H1 (cell line): Measurements from ENCODE around the gene KIF15. TPM values are rescaled to one million over a fixed set of nuclear protein-coding genes. Genes with fewer than 3 reads are reported as not detected.

ENCODE experiments used
- GABPA ChIP-seq: IDR thresholded peaks from 2 replicates; pipeline ENCODE4 v1.6.1; 2011; ENCODE audit warnings: mild to moderate bottlenecking, low read length, moderate library complexity, borderline replicate concordance; ENCODE audit not compliant: insufficient read depth
- JUN ChIP-seq: IDR thresholded peaks from 2 replicates; pipeline ENCODE4 v1.6.1; 2011; ENCODE audit warnings: low read depth, mild to moderate bottlenecking, improper control_type of control experiment, low read length
- MAX ChIP-seq: IDR thresholded peaks from 2 replicates; pipeline ENCODE4 v1.6.1; 2012; ENCODE audit warnings: inconsistent platforms
- polyA plus RNA-seq, 7 experiments: library from polyadenylated mRNA; depleted of rRNA in 3 of 7; stranded (reverse) in 5 of 7; unstranded in 2 of 7; fragments of >200 nt in 5 of 7; fragments of 200-250 nt in 2 of 7; gene quantifications; 1 replicate in 5 of 7; 2 replicates in 1 of 7; 4 replicates in 1 of 7; pipeline versions ENCODE4 v1.2.1 to v1.2.3, GENCODE V29; 2011 to 2013; ENCODE audit warnings: missing spikeins in 2 of 7, mixed read lengths in 2 of 7
- total RNA-seq: library from RNA; stranded (reverse); fragmentation: NEBNext Ultra II Directional; extraction: Animal tissue kit (Norgen Biotek cat#: 25700); gene quantifications from 2 replicates; pipeline ENCODE4 v1.2.1, GENCODE V29; 2021

The KIF15 gene
- total and polyA plus RNA-seq, 2 of the 8 experiments (the other 6 are each of a cell fraction or from before 2014, with no cell fraction given): 4.2 to 25.5 TPM

GRCh38 chr3:44832032-44832431 lies 70.4 kb downstream of the KIF15 start (continued):
- TF ChIP-seq MAX (no peak), GABPA (no peak), JUN (no peak)
- TF ChIP-seq, all 59 proteins: peak for 0
